GM19397 (cell line): Measurements from ENCODE around the gene MED12L.
"Not testable (repeated sequence)": the region's sequence is repeated elsewhere in the genome, so short reads cannot be mapped to it uniquely, and the experiment has no call there.

Experiments
- ATAC-seq: cut with Tn5 transposase; IDR thresholded peaks from one replicate; pipeline ENCODE4 v1.9.1; 2021; ENCODE audit warnings: mild to moderate bottlenecking, moderate library complexity; ENCODE audit not compliant: unreplicated experiment

Gene MED12L

DNA sequence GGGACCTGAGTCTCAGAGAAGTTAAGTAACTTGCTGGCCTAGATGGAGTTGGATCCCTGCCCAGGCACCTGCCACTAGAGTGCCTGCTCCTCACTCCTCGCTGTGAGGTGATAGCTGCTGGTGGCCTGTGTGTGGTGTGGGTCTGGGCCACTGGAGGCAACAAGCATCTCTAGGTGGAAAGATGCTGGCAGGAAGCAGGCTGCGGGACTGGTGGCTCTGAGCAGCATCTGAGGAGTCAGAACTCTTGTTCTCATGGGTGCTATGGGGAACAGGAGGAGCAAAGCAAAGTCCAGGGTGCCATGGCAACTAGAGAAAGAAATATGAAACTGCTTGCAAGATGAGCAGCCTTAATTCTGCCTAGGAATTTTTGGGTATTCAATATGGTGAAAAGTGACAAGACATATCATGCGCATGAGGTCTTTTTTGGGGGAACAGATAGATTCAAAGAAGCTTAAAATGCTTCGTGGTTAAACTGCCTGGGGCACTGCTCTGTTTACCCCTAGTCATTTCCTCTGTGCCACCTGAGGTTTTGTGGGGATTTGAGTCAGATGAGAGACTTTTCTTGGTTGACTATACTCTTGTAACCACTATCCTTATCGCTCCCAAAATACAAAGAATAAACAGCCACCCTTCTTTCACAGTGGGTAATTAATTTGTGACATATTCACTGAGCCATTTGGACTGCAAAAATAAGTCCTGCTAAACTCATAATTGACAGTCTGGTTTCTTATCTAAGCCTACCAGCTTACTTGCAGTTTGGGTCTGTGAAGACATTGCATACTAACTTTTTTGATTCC lies 50.3 kb downstream of the MED12L start:
- no peak for ATAC-seq

DNA sequence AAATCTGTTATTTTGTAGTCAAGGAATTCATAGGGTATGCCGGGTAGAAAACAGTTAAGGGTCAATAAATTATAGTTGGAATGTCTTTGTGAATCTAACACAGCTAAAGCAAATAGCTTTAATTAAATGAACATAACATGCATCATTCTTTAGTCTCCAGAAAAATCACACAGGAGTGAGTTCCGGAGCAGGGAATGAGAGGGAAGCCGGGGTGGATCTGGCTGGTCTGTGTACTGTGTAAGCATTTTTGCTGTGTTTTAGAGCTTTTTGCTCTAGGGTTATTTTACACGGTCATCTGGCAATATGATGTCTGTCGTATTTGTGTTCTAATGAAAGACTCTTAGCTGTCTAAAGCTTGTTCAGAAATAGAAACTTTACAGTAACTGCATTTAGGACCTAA lies 57.5 kb downstream of the MED12L start:
- ATAC-seq, result no peak

- no peak for ATAC-seq
Observed at GRCh38 chr3:151144016-151144415, 58.6 kb downstream of the MED12L start.

GRCh38 chr3:151144760-151145159 lies 59.3 kb downstream of the MED12L start:
- ATAC-seq, result no peak

DNA sequence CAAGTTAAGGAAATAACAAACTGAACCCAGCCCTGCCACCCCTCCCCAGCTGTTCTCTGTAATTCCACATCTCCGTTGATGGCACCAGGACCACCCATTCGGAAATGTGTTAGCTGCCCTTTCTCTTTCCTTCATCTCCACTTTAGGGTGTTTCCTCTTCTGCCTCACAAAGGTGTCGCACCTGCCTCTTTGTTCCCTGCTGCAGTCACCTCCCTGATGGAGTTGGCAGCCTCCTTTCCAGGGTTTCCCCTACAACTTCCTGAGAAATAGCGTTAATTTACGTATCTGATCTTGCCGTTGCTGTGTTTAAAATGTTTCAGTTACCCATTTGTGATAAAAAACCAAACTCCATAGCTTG lies 60.2 kb downstream of the MED12L start:
- no peak for ATAC-seq

DNA sequence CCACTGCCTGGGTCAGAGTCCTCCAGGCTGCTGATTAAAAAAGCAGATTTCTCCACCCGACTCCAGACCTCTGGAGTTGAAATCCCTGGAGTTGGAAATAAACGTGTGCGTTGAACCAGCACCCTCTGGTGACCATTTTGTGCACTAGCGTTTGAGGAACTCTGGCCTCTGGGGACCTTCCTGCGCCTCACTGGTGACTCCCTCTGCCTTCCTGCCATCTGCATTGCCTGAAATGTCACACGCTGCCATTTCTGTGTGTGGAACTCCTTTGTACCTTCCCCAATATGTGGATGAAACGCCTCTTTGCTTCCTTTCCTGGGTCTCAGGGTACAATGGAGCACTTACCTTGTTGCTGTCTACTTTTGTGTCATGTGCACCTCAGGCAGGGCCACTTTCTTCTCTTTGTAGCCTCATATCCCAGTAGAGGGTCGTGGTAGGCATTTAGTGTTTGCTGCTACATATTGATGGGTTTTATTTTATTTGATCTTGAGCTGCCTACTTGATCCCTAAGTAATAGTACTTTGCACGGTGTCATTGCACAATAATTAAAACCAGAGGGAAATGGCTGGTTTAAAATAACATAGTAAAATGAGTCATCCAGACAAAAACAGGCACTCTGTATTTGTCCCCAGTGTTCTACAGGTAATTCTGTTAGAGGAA lies 60.7 kb downstream of the MED12L start:
- peak; percentile 85 for ATAC-seq

DNA sequence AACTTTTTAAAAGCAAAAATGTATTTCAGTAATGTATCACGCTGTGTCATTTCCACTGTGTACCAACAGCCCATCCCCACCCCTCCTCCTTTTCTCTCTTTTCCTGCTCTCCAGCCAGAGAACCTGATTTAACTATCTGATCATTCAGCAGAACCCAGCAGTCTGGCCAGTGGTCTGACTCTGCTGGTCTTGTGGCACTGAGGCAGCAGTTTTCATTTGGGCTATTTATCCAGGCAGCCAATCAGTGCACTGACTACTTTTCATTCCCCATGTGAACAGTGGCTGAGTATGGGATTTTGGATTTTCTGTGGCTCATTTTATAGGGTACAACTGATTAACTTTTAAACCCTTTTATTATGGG lies 61.2 kb downstream of the MED12L start:
- no peak for ATAC-seq

GRCh38 chr3:151147299-151147698 lies 61.8 kb downstream of the MED12L start:
- no peak for ATAC-seq

GRCh38 chr3:151152455-151153079 lies 67.1 kb downstream of the MED12L start:
- no peak for ATAC-seq

DNA sequence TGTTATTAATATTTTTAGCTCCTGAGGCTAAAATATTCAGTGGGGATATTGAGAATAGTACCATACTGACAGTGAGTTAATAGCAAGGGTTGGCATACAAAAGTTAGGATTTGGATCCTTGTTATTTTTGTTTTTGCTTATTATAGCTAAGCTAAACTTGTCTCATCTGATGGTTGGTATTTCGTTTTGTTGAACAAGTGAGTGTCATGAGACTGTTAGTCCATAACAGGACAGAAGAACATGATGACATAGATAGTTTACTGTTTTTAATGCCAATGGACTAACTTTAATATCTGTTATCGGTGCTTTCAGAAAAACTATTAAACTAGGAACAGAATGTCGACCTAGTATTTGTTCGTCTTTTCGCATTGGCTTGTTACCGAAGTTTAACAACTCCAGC lies 69.1 kb downstream of the MED12L start:
- no peak for ATAC-seq

DNA sequence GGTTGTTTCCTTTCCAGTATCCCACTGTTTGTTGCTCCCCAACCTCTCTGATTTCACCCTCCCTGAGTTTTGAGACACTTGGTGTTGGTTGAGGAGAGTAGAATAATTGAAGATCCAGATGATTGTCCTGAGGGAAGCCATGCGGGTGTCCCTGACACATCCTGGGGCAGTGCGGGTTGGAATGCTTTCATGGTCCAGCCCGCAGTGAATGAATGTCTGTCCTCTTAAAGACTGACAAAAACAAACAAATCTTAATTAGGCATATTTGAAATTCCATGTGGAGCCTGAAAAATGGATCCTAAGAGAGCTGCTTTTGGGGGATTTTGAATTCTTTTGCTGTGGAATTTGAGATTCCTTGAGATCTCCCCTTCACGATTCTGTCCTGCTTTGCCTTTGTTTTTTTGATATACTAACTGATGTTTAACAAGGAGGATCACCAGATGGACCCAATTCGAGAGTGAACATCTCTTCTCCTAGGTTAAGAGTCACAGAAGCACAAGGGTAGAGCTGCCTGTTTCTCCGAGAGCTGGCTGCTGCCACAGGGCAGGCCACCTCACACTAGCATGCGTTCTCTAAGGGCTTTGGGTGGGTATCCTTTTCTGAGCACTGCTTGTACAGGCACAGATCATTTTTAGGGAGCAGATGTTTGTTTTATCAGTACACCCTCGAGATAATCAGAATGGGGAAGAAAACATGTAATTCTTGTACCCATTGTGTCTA lies 70.1 kb downstream of the MED12L start:
- no peak for ATAC-seq

GRCh38 chr3:151156618-151157216 lies 71.3 kb downstream of the MED12L start:
- ATAC-seq, result peak; percentile 69

DNA sequence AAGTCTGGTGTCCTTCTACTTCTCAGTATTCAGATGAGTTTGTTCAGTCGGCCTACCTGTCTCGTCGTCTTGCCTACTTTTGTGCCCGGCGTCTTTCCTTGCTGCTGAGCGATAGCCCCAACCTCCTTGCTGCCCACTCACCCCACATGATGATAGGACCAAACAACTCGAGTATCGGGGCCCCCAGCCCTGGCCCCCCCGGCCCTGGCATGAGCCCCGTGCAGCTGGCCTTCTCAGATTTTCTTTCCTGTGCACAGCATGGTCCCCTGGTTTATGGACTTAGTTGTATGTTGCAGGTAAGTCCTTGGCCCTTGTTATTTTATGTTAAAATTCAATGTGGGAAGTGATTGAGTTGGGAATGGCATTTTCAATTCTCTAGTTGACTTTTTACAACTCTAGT lies 74.3 kb downstream of the MED12L start:
- ATAC-seq, result no peak

GRCh38 chr3:151165226-151165625 lies 79.8 kb downstream of the MED12L start:
- no peak for ATAC-seq

DNA sequence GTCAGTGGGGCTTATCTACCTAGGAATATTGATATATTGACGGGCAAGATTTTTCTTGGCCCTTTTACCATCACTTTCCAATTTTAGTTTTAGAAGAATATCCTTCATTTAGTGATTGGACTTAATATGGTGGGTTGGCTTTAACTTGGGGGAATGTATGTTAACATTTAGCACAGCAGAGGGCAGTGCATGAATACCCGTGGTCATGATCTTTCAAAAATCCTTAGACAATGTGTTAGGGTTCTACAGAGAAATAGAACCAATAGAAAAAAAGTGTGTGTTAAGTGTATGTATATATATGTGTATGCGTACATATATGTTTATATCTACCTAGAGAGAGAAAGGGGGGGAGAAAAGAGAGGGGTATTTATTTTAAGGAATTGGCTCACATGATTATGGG lies 80.7 kb downstream of the MED12L start:
- no peak for ATAC-seq

DNA sequence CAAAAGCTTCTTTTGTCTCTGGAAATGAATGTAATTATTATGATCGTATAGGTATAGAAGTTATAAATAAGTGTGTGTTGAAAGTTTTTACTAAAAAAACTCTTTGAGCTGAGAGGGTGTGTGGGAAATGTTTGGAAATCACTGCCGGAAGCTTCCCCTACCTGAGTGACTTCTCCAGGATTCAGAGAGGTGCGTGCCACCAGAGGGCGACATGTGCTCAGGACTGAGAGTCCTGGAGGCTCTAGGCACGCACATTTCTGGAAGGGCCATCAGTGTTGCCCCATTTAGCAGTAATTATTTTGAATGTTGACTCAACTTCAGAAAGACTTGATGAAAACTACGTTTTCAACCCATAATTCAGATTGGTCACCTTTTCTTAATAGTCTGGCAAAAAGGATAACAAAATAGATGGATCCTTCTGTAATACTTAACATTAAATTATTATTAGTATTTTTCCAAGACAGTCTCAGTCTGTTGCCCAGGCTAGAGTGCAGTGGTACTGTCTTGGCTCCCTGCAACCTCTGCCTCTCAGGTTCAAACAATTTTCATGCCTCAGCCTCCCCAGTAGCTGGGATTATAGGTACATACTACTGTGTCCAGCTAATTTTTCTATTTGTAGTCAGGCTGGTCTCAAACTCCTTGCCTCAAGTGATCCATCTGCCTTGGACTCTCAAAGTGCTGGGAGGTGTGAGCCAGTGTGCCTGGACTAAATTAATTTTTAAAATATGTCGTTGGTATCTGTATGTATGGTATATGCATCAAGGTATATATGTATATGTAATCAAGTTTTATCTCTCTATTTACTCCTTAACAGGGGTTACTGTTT lies 83.0 kb downstream of the MED12L start:
- ATAC-seq, result peak; percentile 41

DNA sequence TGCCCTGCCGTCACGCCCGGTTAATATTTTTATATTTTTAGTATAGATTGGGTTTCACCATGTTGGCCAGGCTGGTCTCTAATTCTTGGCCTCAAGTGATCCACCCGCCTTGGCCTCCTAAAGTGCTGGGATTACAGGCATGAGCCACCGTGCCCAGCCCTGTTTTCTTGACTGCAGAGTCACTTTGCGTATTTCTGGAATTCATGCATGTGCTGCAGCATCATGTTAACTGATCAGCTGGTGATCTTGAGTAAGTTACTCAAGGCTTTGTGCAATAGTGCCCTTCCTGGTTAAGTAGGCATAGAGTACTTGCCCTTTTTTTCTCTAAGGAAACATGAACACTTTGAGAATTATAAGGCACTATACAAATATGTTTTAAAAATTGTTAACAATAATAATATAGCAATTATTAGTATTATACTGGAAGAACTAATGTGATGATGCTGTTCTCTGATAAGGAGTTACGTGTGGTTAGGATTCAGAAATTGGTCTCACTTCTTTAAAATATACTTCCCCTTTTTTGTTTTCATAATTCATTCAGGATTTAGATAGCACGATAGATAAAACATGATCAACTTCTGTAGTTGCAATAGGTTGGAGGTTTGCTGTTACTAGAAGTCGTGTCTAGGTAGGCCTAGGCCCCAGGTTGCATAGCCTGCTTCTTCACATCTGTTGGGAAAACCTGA lies 83.9 kb downstream of the MED12L start:
- no peak for ATAC-seq

DNA sequence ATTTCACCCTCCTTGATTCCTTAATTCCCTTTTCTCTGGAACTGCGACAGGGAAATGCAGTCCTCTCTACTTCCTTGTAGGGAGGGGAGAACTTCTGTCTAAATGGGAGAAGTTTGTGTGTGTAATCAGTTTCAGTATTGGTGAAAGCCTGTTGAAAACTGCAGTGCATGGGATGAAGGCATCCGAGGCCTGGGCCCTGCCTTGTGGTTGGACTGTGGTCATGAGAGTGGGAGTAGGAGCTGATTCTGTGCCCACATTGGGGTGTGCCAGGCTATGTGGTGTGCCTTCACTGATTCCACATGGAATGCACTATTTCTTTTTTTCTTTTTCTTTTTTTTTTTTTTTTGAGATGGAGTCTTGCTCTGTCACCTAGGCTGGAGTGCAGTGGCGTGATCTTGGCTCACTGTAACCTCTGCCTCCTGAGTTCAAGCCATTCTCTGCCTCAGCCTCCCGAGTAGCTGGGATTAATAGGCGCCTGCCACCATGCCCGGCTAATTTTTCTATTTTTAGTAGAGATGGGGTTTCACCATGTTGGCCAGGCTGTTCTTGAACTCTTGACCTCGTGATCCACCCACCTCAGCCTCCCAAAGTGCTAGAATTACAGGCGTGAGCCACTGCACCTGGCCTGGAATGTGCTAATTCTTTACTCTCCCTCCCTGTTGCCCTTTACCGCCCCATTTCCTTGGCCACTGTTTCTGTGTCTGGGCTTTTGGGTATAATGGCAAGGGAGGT lies 84.7 kb downstream of the MED12L start:
- not testable (repeated sequence) for ATAC-seq

DNA sequence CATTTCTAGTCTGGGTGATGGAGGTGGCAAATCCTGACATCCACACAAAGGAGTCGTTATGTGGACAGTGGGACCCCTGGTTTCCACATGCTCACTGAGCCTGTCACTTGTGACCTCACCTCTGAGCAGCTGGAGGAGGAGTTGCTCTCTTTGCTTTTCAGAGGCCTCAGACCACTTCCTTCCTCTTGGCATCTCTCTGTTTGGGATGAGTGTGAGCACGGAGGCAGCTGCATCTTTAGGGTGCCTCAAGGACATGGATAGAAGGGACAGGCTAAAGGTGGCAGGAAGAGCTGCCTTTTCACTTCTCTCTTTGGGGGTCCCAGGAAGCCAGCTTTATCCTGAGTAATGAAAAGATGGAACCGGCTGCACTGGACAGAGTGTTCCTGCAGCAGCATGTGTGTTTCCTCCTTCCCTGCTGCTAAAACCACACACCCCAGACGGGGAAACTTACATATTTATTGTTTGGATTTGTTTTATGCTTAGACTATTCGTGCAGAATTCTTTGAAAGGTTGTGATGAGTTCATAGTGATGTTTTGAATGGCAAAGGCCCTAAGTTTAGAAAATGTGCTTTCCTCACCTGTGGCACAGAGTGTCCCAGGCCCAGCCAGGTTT lies 85.8 kb downstream of the MED12L start:
- ATAC-seq, result peak; percentile 55
